ENCODE results near the gene SULT6B1.
"Not testable (repeated sequence)": the region's sequence is repeated elsewhere in the genome, so short reads cannot be mapped to it uniquely, and the experiment has no call there.

The SULT6B1 gene

GRCh38 chr2:37195862-37196319, 7.4 kb upstream of the SULT6B1 start:
- not testable (repeated sequence) for DNase-seq

DNA sequence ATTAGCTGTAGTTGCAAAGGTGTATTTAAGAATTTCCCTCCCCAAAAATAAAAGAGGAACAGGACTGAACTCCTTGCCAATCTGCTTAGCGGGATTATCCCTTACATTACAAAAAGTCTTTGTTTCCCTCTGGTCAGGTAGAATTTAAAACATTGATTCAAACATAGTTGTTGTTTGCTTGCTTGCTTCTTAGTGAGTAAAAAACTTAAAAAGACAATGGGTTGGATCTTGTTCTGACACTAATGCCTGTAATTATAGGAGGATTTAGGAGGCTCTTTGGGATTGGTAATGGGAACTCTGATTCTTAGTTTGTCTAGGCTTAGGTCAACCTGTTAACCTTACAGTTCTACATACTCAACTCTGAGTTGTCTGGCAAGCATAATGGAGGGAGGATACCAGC, 4.1 kb upstream of the SULT6B1 start:
- DNase-seq: no peak

DNA sequence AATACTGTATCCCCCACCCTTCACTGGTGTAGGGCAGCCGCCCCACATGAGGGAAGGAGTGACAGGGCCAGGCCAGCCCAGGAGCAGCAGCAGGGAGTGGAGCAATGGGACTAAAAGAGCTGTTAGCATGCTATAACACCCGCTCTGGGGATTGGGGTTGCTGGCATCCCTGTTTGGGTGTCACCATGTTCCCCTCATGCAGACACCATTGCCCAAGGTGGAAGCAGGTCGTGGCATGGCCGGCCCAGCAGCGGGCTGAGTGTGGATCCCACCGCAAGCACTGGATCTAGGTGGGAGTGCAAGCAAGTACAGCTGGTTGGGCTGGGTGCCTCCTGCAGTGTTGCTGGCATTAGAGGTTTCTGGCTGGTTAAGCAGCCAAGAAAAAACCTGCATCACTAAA, 3.3 kb upstream of the SULT6B1 start:
- no peak for DNase-seq

- DNase-seq: no peak
These were observed 2.8 kb upstream of the SULT6B1 start for GRCh38 chr2:37191253-37191652.

- DNase-seq: no peak
These were observed 1.8 kb upstream of the SULT6B1 start for GRCh38 chr2:37190290-37190689.

DNA sequence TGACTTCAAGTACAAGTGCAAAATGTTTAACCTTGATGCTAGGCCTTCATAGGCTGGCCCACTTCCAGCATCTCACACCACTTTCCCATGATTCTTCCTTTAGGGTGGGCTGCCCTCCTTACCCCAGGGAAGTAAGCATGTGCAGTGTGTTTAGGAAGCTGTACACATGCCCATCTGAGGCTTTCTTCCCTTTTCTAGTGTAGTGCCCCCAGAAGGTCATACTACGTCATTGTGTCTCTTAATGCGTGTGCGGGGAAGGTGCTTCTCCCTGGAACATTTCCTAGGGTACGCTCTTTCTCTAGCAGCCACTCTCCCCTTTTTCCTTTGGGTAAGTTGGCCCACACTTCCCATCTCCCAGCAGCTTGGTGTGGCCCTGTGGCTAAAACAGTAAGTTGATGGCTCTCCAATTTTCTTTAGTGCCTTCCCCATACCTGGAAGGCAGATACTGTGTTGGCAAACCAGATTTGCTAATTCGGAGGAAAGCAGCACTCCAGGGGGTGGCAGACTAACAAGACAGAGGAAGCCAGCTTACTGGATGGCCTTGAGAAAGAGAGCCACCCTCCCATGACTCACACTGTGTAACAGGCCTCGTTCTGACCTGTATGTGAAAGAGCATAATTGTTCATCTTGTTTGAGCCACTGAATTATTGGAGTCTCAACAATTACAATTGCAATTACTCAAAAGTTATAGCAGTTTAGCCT, 1.1 kb upstream of the SULT6B1 start:
- no peak for DNase-seq

DNA sequence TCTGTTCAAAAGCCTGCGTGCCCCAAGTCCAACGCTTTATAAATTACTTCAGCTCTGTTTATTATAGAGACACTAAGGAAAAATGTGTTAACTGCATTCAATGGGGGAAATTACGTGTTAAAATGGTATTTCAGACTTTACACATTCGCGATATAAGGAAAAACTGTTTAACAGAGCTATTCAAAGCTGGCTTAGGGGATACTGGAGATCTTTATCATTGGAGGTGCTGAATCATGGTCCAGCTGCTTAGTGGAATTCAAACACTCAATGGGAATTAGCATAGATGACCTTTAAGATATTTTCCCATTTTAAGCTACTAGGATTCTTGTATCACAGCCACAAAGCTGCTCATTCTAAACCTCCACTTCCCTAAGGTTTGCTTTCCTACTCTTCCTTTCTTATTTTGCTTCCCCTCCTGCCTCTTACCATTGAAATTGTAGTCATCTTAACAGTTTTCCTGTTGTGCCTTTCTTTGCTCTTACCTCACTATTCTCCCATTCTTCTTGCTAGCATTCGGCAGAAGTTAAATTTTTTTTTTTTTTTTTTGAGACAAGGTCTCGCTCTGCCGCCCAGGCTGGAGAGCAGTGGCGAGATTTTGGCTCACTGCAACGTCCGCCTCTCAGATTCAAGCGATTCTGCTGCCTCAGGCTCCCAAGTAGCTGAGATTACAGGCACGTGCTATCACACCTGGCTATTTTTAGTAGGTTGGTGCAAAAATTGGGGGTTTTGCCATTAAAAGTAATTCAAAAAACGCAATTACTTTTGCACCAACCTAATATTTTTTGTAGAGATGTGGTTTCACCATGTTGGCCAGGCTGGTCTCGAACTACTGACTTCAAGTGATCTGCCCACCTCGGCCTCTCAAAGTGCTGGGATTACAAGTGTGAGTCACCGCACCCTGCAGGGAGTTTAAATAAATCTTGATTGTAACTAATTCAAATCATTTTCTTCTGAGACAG, 6.5 kb downstream of the SULT6B1 start:
- no peak for DNase-seq

DNA sequence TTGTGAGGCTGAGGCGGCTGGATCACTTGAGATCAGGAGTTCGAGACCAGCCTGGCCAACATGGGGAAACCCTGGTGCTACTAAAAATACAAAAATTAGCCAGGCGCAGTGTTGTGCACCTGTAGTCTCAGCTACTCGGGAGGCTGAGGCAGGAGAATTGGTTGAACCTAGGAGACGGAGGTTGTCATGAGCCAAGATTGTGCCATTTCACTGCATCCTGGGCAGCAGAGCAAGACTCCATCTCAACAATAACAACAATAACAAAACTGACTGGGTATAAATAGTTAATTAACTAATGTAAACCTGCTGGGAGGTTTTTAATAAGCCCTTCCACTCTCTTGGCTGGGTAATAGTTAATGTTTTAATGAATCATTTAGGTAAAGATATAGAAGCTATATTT, 7.8 kb downstream of the SULT6B1 start:
- no peak for DNase-seq

GRCh38 chr2:37180006-37180639, 8.3 kb downstream of the SULT6B1 start:
- DNase-seq: no peak

- no peak for DNase-seq
These were observed 14.7 kb downstream of the SULT6B1 start for GRCh38 chr2:37173741-37174140.

GRCh38 chr2:37171624-37171950, 16.9 kb downstream of the SULT6B1 start:
- no peak for DNase-seq

DNA sequence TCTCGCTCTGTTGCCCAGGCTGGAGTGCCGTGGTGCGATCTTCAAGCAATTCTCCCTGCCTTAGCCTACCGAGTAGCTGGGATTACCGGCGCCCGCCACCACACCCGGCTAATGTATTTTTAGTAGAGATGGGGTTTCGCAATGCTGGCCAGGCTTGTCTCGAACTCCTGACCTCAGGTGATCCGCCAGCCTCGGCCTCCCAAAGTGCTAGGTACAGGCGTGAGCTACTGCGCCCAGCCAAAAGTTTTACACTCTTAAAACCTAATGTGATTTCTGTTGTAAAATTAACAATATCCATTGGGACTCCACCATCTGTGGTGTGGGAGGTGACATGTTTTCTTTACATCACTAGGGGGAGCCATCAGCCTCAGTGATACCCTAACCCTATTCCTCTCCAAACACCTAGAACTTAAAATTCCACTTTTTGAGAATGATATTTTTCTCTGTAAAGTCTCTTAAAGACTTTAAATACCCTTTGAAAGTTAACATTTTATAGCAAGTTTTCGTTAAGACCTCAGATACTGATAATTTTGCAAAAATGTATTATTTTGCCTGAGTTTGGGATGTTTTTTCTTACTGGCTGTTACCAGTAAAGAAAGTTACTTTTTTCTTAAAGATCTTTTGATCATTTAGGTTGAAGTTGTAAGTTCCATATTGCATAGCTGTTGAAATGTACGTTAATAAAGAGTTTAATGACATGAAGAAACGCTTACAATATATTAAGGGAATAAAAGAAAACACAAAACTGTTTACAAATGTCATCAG, 20.1 kb downstream of the SULT6B1 start:
- DNase-seq: no peak

DNA sequence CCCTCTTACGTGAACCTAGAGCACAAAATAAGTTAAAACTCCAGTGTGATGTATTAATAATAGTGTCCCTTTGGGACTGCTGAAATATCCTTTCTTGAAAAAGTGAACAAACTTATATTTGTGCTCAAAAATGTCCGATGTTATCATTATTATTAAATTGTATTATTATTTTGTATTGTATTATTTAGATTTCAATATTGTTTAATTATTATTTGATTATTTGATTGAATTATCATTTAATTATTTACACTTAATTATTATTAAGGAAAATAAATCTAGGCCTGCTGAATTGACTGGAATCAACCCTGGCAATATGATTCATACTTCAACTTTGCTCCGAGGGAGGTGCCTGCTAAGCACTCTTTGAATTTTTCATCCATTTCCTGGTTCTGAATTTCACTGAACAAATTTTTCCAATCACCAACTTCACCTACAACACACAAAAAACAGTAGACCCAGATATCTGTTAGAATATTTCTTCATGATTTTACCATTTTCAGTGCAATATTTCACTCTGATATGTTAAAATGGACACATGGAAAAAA, 20.8 kb downstream of the SULT6B1 start:
- no peak for DNase-seq

DNA sequence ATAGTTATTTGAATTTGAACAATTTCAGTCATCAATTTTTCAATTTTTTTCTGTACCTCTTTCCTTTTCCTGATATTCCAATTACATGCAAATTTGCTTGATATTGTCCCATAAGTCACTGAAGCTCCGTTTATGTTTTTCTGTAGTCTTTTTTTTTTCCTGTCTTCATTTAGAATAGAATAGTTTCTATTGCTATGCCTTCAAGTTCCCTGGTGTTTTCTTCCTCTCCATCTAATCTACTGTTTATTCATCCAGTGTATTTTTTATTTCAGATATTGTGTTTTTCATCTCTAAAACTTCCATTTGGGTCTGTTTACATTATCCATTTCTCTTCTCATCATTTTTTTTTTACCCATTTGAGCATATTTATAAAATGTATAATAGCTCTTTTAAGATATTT, 23.7 kb downstream of the SULT6B1 start:
- DNase-seq: no peak

DNA sequence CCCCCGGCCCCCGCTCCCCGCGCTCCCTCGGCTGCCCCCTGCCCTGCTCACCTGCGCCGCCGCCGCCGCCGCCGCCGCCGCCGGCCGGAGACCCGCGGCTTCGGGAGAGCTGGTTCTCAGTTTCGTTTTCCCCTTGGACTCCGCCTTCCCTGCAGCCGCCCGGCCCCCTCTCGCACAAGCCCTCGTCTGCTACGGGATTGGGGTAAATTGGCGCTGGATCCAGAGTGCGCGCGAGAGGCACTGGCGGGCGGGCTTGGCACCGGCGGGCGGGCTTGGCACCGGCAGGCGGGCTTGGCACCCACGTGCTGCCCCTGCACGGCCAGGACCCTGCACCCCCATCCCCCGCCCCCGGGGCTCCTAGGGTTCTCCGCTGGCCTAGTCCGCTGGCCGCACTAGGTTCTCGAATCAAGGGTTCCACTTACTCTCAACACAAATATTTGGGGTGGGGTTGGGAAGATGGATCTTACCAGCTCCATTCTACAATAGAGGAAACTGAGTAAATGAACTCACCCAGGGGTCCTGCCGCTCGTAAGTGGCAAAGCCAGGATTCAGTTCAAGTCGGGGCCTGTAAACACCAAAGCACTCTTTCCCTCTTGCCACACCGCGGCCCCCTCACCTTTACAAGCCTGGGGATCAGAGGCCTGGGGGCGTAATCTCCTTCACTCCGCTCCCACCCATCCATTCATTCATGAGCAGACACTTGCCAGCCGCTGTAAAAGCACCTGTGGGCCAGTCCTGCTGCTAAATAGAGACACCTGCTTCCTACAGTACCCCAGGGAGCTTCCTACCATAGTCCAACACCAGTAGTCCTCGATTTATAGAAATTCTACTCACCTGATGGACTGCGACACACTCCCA, 31.4 kb downstream of the SULT6B1 start, which contains the start of gene EIF2AK2:
Gene EIF2AK2, minus strand, starts transcription at position 124 of the 858 bp plus-strand sequence. CDS start 9,174 bp downstream, outside the sequence.
- DNase-seq: peak; percentile 79

GRCh38 chr2:37156071-37156856, 32.2 kb downstream of the SULT6B1 start:
- peak; percentile 23 for DNase-seq

GRCh38 chr2:37154785-37155184, 33.7 kb downstream of the SULT6B1 start:
- no peak for DNase-seq

- no peak for DNase-seq
These were observed 35.2 kb downstream of the SULT6B1 start for GRCh38 chr2:37153224-37153623.

GRCh38 chr2:37149626-37150322, 38.7 kb downstream of the SULT6B1 start:
- DNase-seq: no peak

GRCh38 chr2:37148325-37148724, 40.1 kb downstream of the SULT6B1 start:
- no peak for DNase-seq
